Epithelial cell of proximal tubule (primary cell): ENCODE results near the gene ZNF319. TPM values are rescaled to one million over a fixed set of nuclear protein-coding genes. Genes with fewer than 3 reads are reported as not detected.

ENCODE experiments used
- DNase-seq: peaks from one replicate; pipeline ENCODE4 v3.0.0-alpha.2; 2011; ENCODE audit warnings: low read depth
- H3K4me3 ChIP-seq: 2 replicates; pipeline ENCODE4 v1.5.1; 2011; ENCODE audit warnings: low read depth, mild to moderate bottlenecking, low read length
- total RNA-seq: library from RNA; depleted of rRNA; stranded (reverse); fragments of >200 nt; gene quantifications from 2 replicates; pipeline ENCODE4 v1.2.3, GENCODE V29; 2015
- TF ChIP-seq, protein P1 (sequence below): conservative IDR thresholded peaks from 2 replicates; pipeline ENCODE4 v1.5.1; 2012; ENCODE audit warnings: low read depth, mild to moderate bottlenecking, low read length

The ZNF319 gene
- total RNA-seq, 1 donor from 2014 or later = 9.1 TPM

DNA sequence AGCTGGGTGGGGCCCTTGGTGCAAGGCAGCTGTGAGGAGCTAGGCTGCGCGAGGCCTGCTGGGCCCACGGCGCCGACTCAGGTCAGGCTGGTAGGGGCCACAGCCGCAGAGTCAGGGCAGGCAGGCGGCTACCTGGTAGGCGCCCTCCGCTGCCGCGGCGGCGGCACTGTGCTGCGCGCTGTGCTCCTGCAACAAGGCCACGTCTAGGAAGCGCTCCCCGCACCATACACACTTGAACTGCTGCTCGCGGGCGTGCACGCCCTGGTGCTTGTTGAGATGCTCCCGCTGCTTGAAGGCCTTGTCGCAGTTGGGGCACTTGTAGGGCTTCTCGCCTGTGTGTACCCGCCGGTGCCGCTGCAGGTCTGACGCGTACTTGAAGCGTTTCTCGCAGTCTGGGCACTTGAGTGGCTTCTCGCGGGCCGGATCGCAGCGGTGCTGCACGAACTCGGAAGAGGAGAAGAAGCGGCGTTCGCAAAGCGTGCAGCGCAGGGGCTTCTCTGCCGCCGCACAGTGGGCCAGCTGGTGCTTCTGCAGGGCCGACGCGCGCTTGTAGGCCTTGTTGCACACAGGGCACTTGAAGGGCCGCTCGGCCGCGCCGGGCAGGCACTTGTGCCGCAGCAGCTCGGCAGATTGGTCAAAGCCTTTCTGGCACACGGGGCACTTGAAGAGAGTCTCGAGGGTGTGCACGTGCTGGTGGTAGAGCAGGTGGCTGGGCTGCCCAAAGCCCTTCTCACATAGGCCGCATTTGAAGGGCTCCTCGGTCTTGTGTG lies 3.9 kb downstream of the ZNF319 start:
- TF ChIP-seq, protein P1, sequence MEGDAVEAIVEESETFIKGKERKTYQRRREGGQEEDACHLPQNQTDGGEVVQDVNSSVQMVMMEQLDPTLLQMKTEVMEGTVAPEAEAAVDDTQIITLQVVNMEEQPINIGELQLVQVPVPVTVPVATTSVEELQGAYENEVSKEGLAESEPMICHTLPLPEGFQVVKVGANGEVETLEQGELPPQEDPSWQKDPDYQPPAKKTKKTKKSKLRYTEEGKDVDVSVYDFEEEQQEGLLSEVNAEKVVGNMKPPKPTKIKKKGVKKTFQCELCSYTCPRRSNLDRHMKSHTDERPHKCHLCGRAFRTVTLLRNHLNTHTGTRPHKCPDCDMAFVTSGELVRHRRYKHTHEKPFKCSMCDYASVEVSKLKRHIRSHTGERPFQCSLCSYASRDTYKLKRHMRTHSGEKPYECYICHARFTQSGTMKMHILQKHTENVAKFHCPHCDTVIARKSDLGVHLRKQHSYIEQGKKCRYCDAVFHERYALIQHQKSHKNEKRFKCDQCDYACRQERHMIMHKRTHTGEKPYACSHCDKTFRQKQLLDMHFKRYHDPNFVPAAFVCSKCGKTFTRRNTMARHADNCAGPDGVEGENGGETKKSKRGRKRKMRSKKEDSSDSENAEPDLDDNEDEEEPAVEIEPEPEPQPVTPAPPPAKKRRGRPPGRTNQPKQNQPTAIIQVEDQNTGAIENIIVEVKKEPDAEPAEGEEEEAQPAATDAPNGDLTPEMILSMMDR = no peak
- no peak overlapping the region for H3K4me3 ChIP-seq
- no peak for DNase-seq

DNA sequence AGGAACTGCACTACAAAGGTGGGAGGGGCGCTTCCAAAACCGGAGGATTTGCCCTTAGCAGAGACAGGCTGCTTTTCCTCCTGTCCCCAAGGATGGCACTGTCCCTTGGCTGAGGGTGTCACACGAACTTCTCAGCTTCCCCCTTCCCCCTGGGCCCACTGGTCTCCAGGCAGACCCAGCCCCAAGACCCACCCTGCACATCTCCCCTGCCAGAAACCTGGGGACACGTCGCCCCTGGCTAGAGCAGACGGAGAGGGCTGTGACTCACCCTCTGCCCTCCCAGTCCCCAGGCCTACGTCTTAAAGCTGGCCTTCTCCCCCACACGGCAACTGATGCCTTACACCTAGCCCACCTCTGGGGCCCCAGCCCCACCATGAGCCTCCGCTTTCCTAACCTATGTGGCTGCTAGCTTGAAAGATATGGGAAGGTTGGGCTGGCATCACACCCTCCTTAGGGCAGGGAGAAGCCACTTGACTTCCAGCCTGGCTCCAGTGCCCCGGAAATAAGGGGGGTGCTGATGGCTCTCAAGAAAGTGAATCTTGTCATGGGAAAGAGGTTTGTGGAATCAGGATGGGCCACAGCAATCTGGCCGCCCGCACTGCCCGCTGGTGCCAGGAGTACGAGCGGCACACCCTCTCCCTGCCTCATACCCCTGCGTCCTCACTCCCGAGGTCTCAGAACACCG lies 4.6 kb downstream of the ZNF319 start:
- no peak overlapping the region for H3K4me3 ChIP-seq
- TF ChIP-seq, protein P1 = no peak
- DNase-seq = no peak

DNA sequence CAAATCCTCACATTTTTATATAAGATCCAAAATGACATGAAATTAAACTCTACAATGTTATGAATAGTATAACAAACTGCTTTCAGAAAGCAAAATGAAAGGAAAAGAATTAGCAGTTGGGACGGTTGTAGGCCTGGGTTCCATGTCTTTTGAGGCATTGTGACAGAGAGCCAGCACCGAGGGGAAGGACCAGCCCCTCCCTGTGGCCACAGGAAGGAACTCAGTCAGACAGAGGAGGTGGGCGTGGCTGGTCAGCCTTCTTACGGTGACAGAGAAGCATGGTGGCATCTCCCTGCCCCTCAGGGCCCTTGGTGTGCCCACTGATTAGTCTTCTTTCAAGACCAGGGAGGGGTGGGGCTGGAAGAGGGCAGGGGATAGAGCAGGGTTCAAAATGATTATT lies 5.7 kb downstream of the ZNF319 start:
- no peak for DNase-seq
- no peak overlapping the region for H3K4me3 ChIP-seq
- TF ChIP-seq, protein P1 = peak; percentile 59

DNA sequence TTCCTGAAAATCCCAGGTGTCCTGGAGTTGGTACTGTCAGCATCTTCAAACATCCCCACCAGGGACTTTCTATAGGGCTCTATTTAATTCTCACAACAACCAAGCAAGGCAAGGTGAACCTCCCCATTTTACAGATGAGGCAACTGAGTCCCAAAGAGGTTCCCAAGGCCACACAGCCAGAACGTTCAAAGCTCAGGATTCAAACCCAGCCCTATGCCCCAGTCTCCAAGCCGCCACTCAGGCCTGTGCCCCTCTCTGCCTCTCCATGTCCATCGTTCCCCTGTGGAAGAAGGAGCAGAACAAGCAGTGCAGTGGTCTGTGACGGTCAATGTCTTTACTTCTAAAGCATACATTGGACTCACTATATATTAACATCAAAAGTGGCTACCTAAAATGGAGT lies 6.1 kb downstream of the ZNF319 start:
- no peak overlapping the region for H3K4me3 ChIP-seq
- TF ChIP-seq, protein P1 = no peak
- DNase-seq = no peak

DNA sequence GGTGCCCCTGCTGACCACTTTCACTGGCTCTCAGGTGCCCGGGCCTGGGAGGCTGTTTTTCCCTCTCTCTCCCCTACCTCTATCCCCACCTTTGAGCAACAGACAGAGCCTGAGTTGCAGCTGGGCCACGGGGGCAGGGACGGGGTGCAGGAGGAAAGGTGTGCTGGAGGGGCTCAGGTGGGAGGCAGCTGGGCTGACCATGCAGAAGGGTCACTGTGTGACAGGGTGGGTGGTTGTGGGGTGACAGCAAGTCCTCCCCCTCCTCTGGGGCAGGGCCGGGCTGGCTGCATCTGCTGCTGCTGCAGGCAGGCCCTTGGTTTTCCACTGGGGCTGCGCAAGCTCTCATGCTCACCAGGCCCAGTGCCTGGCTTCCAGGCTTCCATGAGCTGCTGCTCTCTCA lies 6.6 kb downstream of the ZNF319 start:
- H3K4me3 ChIP-seq = no peak overlapping the region
- no peak for DNase-seq

DNA sequence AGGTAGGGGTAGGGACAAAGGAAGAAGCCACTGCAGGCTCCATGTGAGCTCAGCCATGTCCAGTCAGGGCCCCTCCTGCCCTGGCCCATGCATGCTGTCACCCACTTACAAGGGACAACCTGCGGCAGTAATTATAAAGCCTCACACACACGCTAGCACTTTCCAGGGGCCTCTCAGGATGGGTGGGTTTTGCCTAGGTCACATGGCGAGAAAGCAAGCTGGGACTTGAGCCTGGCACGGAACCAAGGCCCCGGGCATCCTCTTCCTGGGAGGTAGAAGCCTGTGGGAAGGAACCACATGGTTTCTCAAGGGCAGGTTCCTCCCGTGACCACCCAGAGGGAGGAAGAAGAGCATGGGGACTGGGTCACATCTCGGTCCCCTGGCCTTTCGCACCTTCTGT lies 7.0 kb downstream of the ZNF319 start:
- no peak overlapping the region for H3K4me3 ChIP-seq
- TF ChIP-seq, protein P1 = no peak
- no peak for DNase-seq

More for the DNA sequence above, 6.6 kb downstream of the ZNF319 start:
- TF ChIP-seq, protein P1 = no peak

DNA sequence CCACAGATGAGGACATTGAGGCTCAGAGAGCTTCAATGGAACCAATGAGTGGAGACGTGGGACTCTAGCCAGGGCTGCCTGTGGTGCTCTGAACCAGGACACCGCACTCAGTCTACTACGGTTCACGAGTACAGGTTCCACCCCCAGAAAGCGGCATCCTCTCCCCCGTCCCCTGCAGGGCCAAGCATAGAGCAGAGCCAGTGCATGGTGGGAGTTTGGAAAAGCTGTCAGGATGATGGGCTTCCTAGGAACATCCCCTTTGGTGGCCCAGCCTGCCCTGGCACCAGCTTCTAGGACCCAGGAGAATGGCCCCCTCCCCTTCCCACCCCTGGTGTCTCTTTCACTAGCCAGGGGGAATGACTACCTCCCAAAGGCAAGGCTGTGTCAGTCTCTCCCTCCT lies 8.4 kb downstream of the ZNF319 start:
- no peak overlapping the region for H3K4me3 ChIP-seq
- no peak for DNase-seq
- TF ChIP-seq, protein P1 = no peak
